RPMI7951 (cell line): Measurements from ENCODE around the gene MTMR1. TPM values are rescaled to one million over a fixed set of nuclear protein-coding genes. Genes with fewer than 3 reads are reported as not detected.

ENCODE experiments used
- DNase-seq: peaks from one replicate; pipeline ENCODE4 v3.0.0-alpha.2; 2012; ENCODE audit warnings: low read depth
- total RNA-seq: library from RNA; depleted of rRNA; stranded (reverse); fragments of >200 nt; shearing (Covaris generic); gene quantifications from 2 replicates; pipeline ENCODE4 v1.2.3, GENCODE V29; 2014

MTMR1 gene
- total RNA-seq, 1 experiment from 2014 or later = 7.6 TPM

DNA sequence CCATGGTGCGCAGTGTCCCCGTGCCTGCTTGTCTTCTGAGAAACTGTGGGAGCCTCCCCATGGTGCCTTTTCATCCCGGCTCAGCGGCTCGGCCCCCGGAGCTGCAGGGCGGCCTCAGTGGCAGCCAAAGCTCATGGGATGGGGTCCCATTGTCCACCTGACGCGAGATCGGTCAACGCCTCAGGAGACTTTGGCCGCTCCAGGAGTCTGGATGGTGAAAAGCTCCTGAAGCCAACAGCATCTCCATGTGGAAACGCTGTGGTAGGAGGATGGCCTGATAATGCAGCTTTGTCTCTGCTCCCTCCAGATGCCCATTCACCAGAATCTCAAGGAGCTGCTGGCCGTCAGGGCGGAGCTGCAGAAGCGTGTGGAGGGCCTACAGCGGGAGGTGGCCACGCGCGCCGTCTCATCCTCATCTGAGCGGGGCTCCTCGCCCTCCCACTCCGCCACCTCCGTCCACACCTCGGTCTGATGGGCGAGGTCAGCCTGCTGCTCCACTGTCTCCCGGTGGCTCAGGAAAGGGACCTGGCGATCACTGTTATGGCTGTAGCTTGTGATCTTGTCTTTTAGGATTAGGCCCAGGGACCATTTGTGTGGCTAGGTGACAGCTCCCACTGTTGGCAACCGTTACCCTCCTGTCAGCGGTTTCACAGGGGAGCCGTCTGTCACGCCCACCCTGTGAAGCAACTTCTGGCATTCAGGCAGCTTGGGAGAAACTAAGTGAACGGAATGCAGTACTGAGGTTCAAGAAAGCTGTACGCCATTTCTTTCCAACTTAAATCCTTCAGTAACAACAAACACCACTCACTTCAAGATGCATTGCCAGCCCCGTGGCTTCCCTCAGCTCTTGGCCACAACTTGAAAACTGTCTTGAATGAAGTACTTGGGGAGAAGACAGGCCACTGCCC, 69.3 kb downstream of the MTMR1 start:
- DNase-seq = no peak

DNA sequence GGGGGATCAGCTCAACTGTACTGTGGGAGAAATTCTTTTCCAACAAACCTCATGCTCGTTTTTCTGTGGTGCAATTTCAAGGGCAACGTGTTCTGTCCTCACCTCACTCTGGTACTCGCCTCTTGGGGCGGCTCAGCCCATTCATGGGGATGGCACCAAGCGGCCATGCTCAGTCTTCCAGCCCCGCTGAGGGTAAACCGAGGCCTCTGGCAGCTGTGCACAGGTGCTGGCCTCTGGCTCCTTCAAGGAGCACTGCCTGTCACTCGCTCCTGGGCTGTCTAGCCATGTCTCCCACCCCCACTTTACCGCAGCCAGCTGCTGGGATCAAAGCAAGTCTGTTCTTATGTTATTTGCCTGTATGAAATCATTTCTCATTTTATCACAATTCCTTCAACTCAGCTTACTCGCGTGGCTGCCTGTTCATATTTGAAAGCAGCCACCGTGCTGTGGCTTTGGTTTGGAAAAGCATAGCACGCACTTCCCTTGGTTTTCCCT, 70.2 kb downstream of the MTMR1 start:
- DNase-seq = no peak

DNA sequence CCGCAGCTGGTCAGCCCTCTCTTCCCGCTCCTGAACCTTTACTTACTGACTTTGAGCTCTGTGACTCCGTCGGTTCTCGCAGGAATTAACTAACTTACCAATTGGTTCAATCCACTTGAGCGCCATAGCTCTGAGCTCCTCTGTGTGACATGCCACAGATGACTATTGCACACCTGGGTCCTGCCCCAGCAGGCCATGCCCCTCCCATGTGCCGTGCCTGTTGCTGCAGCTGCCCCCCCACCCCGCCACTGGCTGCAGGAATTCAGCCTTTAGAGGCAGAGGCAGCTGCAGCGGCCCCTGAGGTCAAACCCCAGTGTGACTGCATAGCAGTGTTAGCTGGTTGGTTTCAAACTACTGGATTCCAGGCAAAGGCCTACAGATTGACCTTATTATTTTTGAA, 70.6 kb downstream of the MTMR1 start:
- no peak for DNase-seq

DNA sequence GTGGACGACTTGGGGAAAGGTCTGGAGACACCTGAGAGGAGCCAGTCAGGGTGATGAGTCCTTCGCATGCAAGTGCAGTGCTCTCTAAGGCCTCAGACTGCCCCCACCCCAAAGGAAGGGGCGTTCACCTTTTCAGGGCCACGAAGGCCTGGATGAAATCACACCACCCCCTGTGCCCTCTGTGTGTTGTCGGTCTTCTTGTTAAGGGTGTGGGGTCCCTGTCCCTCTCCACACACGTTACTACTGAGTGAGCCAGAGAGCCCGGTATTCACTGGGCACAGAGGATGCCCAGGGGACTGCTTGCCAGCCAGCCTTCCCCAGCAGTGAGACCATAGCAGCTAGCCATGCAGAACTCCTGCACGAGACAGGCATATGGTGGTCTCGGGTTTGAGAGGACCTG, 72.0 kb downstream of the MTMR1 start:
- DNase-seq = no peak

DNA sequence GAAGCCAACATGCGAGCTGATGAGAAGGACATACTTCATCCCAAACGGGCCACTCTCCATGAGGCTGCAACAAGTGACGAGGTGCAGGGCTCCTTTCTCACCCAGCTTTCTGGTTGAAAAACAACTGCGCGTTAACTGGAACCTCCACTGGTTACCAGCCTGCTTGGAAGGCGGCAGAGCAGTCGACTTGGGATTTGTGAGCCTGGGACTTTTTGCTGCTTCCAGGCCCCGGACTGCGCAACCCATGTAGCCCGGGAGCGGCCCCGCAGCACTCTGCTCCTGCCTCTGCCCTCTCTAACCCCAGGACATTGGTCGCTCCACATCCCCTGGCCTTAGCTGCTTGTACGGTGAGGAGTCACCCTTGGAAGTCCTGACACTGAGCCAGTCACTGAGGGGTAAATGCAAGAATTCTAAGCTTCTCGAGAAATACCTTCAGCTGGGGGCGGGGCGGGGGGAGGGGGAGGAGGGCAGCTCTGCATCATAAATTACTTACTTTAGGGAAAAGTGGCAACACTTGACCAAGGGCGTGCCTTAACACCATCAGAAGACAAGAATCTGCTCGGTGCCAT, 72.7 kb downstream of the MTMR1 start:
- DNase-seq = no peak

DNA sequence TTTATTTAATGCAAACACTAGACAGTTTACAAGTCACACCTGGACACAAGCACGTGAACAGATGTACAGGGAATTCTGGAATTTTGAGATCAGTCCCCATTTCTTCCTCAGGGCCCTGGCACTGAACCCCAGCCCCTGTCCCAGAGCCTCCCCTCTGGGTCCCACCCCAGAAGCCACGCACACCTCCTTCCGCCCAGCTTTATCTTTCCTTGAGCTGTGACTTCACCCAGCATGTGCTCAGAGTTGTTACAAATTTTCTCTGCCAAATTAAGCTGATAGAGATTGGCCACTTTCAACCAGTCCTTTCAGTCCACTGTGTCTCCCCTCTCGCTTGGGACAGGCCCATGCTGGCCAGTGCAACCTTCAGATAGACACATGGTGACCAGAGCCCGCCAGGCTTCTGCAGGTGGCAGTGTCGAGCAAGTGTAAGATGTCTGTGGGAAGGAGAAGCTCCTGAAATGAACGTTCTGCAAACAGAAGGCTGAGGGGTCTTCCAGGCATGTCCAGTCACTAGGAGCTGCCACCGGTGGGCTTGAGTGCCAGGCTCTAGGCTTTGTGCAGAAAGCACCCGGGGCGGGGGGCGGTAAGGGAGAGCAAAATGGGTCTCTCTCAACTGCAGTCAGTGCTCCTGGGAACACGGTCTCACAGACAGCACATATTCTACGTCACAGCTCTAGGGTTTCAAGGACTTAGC, 73.3 kb downstream of the MTMR1 start:
- DNase-seq = peak; percentile 19

DNA sequence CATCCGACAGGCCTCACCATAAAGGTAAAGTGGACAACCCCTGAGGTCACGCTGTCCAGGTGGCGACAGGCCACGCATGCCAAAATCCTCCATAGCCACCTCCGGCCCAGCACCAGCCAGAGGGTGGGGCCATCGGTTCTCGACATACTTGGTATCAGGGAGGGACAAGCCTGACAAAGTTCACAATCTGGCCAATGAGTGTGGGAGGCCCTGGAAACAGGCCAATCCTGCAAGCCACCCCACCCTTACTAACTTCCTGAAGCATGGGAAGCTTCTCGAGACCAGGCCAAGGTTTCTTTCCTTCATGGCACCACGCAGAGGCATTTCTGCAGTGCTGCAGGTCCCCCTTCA, 73.8 kb downstream of the MTMR1 start:
- peak; percentile 69 for DNase-seq

DNA sequence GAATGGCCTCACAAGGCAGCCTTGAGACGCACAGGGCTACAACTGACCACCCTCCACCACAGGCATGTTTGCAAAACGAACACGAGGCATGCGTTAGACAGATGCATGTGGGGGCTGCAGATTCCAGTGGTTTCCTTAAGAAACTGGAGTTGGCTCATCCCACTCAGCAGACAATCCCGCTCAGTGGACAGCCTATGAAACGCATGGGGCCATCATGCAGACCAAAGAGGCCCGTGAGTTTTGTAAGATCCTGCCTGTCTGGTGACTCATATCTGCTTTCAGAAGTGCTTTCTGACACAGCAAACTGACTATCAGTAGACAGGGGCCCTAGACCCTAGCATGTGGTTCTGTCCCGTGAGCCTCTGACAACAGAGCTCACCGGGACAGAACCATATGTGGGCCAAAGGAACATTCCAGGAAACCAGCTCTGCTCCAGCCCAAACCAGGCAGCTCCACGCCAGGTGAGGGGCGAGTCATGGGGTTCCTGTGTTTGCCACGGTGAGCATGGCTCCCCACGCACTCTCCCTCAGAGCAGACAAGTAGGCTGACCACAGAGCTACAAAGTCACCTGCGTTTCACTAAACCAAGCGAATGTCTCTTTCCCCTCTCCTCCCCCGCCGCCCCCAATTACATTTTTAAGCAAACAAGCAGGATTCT, 74.4 kb downstream of the MTMR1 start:
- DNase-seq = peak; percentile 92

DNA sequence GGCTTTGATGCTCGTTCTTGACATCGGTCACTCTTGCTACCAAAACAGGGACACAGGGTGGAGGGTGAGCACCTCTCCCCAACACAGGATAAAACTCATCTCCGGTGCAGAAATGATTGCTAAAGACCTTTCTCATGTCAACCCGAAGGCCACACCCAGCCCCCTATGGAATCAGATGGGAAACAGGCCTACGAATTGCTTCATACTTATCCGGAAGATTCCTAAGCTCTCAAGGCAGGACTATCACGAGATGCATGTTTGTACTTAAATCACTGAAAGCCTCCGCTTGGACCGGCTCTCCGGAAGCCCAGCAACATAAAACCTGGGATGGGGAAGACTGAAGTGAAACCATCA, 74.9 kb downstream of the MTMR1 start:
- DNase-seq = no peak

DNA sequence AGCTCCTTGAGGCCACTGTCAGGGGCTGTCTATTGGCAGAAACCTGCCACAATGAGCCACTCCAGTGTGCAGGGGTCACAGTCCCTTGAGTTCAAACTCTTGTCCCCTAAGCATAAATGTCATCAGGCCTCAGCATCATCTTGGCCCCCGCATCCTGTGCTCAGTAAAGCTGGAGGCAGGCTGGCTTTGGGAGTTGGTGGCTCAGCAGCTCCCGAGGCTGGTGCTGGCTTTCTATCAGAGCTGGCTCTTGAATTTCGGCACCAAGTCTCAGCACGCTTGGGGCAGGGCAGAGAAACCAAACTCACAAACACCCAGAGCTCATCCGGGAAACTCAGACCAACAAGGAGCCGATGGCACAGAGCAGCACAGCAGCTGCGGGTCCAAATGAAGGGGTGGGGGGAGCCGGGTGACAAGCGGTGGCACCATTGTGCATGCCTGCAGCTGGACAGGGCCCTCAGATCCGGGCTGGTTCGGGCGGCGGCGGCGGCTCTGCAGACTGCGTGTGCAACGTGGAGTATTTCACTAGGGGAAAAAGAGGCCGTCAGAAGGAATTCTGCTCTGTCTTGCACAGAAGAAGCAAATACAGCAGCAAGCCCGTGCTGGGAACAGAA, 75.5 kb downstream of the MTMR1 start:
- no peak for DNase-seq

DNA sequence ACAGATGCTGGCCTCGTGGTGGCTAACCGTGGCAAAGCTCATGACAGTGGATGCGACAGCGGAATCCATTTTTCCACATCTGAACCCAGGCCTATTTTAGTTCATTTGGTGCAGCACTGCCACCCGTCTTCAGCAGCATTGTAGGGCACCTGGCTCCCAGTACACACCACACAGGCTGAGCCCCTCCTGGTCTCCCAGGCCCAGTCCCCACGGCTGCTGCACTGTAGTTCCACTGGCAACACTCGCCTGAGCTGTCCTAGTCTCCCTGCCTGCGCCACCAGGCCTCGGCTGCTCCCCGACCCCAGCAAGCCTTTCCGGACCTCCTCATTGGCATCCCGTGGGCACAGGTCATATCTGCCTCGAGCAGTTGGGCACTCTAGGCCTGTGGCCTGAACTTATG, 76.2 kb downstream of the MTMR1 start:
- no peak for DNase-seq

DNA sequence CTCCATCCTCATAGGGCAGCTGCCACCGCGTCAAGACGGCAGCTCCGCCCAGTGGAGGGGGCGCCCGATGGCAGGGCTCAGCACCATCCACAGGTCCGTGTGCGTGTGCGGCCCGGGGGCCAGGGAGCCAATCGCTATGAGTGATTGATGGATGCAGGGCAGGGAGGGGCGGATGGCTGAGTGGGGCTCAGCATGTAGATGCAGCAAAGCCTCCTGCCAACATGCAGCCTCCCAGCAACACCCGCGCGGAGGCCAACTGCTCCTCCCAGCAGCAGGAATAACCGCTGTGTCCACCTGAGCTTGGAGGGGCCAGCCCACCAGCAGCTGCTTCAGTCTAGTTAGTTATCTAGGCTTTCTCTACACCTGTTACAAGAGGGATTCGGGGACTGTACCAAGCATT, 77.4 kb downstream of the MTMR1 start:
- DNase-seq = no peak

DNA sequence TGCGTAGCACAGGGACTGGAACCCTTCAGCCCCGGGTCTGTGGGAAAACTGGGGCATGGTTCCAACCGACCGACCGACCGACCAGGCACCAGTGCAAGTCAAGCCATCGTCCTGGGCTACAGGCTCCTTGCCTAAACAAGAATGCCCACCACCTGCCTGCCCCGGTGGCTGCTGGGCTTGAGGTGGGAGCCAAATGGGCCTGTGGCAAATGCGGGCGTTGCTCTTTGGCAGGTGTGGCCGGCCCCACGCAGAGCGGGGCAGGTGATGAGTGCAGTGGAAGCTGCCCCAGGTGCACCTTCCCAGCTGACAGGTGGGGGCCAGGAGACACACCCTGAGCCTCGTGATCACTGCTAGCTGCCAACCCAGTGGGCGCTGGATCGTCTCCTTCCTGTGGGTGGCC, 77.9 kb downstream of the MTMR1 start:
- DNase-seq = no peak

DNA sequence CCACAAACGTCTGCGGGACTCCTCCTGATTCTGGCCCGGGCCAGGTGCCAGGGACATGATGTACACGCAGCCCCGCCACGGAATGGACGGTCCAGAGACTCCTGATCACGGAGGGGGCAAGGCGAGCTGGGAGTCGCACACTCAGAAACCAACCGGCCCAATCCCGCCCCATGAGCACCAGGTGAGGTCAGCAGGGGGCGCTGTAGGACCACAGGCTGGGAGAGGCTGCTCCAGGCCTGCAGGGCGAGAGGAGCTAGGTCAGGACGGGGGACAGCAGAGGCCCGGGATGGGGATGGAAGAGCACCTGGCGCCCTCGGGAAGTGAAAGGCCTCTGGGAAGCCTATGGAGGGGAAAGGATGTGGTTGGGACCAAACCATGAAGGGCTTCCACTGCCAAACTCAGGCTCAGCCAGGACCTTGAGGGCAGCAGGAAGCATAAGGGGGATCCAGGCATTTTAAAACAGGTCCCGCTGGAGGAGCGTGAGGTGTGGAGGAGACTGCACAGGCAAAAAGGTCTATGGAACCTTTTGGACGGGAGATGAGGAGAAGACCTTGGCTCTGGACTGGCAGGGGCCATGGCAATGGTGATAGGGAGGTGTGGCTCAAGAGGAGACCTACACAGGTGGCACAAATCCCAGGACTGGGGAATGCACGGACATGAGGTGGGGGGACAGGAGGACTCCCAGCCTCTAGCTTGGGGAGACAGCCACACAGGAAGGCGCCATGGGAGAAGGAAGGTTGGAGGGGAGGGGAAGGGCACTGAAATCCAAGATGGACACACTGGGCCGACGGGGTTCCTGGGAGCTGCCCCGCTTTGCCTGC, 79.2 kb downstream of the MTMR1 start:
- DNase-seq = peak; percentile 59

DNA sequence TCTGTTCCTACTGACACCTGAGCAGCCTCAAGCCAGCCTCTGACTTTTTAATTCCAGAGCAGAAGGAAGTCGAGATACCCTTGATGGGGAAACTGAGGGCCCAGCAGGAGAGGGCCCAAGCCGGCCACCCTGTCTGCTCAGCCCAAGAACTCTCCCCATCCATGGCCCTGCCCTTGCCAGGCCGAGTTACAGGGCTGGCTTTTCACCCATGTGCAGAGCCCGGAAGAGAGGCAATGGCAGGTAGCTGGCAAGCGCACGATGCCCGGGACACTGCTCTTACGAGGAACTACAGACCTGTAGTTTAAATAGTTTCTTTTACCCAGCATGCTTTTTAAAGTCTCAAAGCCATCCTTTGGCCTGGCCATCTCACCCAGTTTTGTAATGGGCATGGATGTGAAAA, 79.9 kb downstream of the MTMR1 start:
- DNase-seq = no peak

DNA sequence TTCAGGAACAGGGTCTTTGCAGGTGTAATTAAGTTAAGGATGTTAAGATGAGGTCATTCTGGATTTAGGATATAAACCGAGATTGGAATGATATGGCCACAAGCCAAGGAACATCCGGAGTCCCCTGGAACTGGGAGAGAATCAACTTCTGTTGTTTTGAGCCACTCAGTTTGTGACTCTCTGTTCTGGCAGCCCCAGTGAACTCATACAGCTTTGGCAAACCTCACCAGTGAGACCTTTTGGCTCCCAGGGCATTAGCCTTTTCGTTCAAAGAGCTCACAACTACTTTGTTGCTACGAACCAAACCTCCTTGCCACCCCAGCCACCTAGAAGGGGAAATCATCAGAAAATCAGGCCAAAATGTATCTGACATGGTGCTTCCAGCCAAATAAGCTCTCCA, 80.4 kb downstream of the MTMR1 start:
- DNase-seq = no peak

DNA sequence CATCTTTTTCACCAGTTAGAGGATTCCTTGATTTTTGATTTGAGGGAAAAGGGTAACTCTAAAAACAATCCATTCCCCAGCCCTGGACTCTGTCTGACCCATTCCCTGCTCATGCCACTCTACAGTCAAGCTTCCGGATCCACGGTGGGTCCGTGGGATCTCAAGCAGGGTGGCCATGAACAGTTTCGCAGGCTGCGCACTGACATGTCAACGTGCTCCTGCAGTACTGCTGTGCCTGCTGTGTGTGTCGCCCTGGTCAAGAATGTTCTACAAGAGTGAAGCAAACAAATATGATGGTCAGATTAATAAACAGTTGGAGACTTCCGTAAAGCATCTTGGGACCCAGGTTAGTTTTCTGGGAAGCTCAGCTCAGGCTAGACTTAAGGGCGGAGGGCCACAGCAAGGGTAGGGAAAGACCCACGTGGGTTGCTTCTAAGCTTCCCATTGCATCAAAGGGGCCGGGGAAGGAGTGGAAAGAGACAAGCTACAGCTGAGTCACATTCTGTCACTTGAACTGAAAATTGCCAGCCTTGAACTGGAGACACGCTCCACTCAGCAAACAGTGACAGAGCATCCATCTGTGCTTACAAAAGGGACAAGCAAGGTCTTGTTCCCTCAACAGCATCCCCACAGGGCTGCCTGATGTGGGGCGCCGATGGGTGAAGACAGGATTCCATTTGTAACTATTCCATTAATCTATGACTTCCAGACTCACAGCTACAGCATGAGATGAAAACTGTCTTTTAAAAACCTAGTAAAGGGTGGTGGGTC, 81.8 kb downstream of the MTMR1 start:
- no peak for DNase-seq

DNA sequence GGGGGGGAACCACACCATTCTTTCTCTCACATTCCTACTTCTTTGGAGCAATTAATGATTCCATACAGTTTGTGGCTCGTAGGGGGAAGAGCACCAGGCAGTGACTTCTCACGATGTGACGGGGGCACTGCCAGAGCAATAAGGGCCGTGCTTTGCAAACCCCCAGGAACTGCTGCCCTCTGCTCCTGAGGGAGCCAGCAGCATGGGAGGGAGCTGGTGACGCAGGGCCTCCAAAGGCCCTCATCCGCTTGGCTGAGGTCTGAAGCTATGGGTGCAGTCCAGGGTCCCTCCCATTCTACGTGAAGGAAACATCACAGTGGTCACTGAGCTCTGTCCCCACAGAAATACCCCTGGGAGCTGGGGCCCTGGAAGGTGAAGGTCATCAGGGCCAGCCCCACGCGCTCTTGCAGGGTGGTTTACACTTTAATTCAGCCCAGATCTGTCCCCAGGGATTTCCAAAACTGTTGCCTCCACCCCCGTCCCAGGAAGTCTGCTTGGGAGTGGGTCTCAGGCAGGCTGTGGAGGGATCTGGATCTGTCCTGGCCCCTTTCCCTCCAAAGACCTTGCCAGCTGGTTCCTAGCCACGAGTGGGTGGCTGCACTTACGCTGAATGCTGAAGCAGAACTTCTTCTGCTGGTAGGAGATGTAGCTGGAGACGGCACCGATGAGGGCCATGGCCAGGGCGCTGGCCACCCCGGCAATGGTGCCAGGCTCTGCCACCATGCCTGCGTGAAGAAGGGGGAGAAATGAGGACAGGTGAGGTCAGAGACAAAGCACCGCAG, 82.6 kb downstream of the MTMR1 start:
- no peak for DNase-seq

DNA sequence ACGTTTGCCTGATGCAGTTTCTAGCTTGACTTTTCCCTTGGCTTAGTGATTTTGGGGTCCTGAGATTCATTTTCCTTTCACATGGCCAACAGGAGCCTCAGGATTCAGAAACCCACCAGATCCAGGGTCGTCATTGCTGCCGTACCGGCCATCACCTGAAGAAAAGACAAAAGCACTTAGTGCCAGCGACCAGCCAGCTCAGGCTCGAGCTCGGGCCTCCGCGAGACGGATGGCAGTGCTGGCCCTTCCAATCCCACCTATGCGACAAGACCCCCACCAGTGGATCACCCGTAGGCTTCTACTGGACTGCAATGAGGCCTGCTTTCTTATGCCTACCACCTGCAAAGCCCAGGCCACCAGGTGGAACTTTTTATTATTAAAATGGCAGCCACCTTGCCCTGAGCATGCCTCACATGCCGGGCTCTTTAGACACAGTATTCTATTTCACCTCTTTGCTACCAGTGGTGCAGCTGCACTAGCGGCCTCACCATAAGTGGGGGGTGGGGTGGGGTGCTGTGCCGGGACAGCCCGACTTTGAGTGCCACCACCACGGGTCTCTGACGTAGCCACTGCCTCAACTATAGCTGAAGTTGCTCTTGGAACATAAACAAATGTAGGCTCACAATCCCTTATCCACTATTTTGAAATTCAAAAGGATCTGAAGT, 84.3 kb downstream of the MTMR1 start:
- DNase-seq = no peak
